NB4 (cell line): ENCODE results near the gene CACNA2D2.

Source experiments
- DNase-seq: peaks from one replicate; pipeline ENCODE4 v3.0.0; 2010; ENCODE audit warnings: low read depth
- H3K4me3 ChIP-seq: one replicate; pipeline ENCODE4 v1.5.1; 2011; ENCODE audit warnings: mild to moderate bottlenecking, low read depth, low read length, moderate library complexity
- CTCF ChIP-seq: IDR thresholded peaks from one replicate; pipeline ENCODE4 v1.5.1; 2012; ENCODE audit warnings: low read depth, low read length
- MAX ChIP-seq: IDR thresholded peaks from 2 replicates; pipeline ENCODE4 v1.6.1; 2011; ENCODE audit warnings: low read depth, low read length
- MYC ChIP-seq: IDR thresholded peaks from 2 replicates; pipeline ENCODE4 v1.6.1; 2011; ENCODE audit warnings: low read depth, low read length
- POLR2A ChIP-seq: IDR thresholded peaks from 2 replicates; pipeline ENCODE4 v1.6.1; 2011; ENCODE audit warnings: mild to moderate bottlenecking; ENCODE audit not compliant: insufficient read length; ENCODE audit errors: extremely low read depth

CACNA2D2 gene

GRCh38 chr3:50319181-50319893 lies 184.1 kb downstream of the CACNA2D2 start:
- H3K4me3 ChIP-seq: no peak overlapping the region
- no peak for TF ChIP-seq CTCF
- TF ChIP-seq MYC: no peak
- no peak for TF ChIP-seq POLR2A
- no peak for TF ChIP-seq MAX
- DNase-seq: no peak

- no peak for DNase-seq
- H3K4me3 ChIP-seq: no peak overlapping the region
- TF ChIP-seq MAX (no peak), POLR2A (no peak)
Observed at GRCh38 chr3:50318615-50319014, 184.8 kb downstream of the CACNA2D2 start.

GRCh38 chr3:50318163-50318562 lies 185.3 kb downstream of the CACNA2D2 start:
- TF ChIP-seq MAX (no peak), CTCF (no peak), MYC (no peak), POLR2A (no peak)
- DNase-seq: no peak
- no peak overlapping the region for H3K4me3 ChIP-seq

GRCh38 chr3:50317300-50317699 lies 186.1 kb downstream of the CACNA2D2 start:
- TF ChIP-seq POLR2A (no peak), MAX (no peak), CTCF (no peak), MYC (no peak)
- H3K4me3 ChIP-seq: no peak overlapping the region
- no peak for DNase-seq

- DNase-seq: peak; percentile 46
- TF ChIP-seq CTCF: no peak
- TF ChIP-seq MAX: no peak
- no peak for TF ChIP-seq MYC
- TF ChIP-seq POLR2A: no peak
- H3K4me3 ChIP-seq: no peak overlapping the region
Observed at GRCh38 chr3:50316657-50317242, 186.7 kb downstream of the CACNA2D2 start.

- no peak overlapping the region for H3K4me3 ChIP-seq
- no peak for DNase-seq
- no peak for TF ChIP-seq MAX
- TF ChIP-seq POLR2A: no peak
- TF ChIP-seq CTCF: no peak
- TF ChIP-seq MYC: no peak
Observed at GRCh38 chr3:50314816-50315215, 188.6 kb downstream of the CACNA2D2 start.
